Vagina (tissue), 2 donors: ENCODE measurements around the gene R3HDM2. TPM values are rescaled to one million over a fixed set of nuclear protein-coding genes. Genes with fewer than 3 reads are reported as not detected.
A peak's percentile ranks its signal among the peaks of the same experiment; 100 is the strongest.

Source experiments
- DNase-seq, 2 donors: peaks; one replicate each; pipeline ENCODE4 v3.0.0-alpha.2; 2017; ENCODE audit errors: extremely low spot score in 2 of 2
- H3K27ac ChIP-seq: fragments of 200-600 bp; sonication (generic); one replicate; pipeline ENCODE4 v1.5.1; 2019
- H3K27me3 ChIP-seq: fragments of 200-600 bp; sonication (generic); one replicate; pipeline ENCODE4 v1.5.1; 2019
- H3K36me3 ChIP-seq, 2 donors: fragments of 200-600 bp; sonication (generic); one replicate each; pipeline ENCODE4 v1.5.1; 2017 to 2019
- H3K4me1 ChIP-seq: fragments of 200-600 bp; sonication (generic); one replicate; pipeline ENCODE4 v1.5.1; 2019
- H3K4me3 ChIP-seq, 2 donors: fragments of 200-600 bp; sonication (generic); 1 replicate in 1 of 2; 2 replicates in 1 of 2; pipeline ENCODE4 v1.5.1; 2016 to 2019
- H3K9me3 ChIP-seq: fragments of 200-600 bp; sonication (generic); one replicate; pipeline ENCODE4 v1.5.1; 2019
- CTCF ChIP-seq, 3 experiments: fragments of 450-650 bp in 2 of 3; fragments of 200-600 bp in 1 of 3; sonication (generic) in 1 of 3; IDR thresholded peaks; one replicate each; pipeline ENCODE4 v1.5.1; 2017 to 2019; ENCODE audit warnings: antibody characterized with exemption in 3 of 3, mild to moderate bottlenecking in 2 of 3, moderate library complexity in 2 of 3
- POLR2A ChIP-seq, 2 donors: fragments of 450-650 bp; IDR thresholded peaks; one replicate each; pipeline ENCODE4 v1.6.1; 2017; ENCODE audit warnings: antibody characterized with exemption in 2 of 2, mild to moderate bottlenecking in 2 of 2, moderate library complexity in 2 of 2
- POLR2AphosphoS5 ChIP-seq, 2 donors: sonication (generic); formaldehyde crosslinking; IDR thresholded peaks; one replicate each; pipeline ENCODE4 v1.9.0; 2017; ENCODE audit warnings: antibody characterized with exemption in 2 of 2, mild to moderate bottlenecking in 2 of 2, low read depth in 1 of 2; ENCODE audit not compliant: insufficient read depth in 1 of 2
- intact Hi-C: fragments of 100-400 bp; cut with DNase I; formaldehyde crosslinking; loops from one replicate; pipeline ENCODE4 v1.15.1; 2023
- total RNA-seq: library from RNA; depleted of rRNA; stranded (reverse); fragments of >200 nt; gene quantifications from one replicate; pipeline ENCODE4 v1.2.3, GENCODE V29; 2016

R3HDM2 gene
- total RNA-seq, 1 donor from 2014 or later, result 44.2 TPM

- DNase-seq, result no peak
- no peak overlapping the region for H3K4me3 ChIP-seq
- no peaks in the 10 kb centered on the region for H3K9me3 ChIP-seq
- intact Hi-C loops, result no loop called here
- no peaks in the 10 kb centered on the region for H3K4me1 ChIP-seq
- H3K36me3 ChIP-seq, result no peaks in the 10 kb centered on the region
- TF ChIP-seq POLR2AphosphoS5 (IDR thresholded peaks at IDR 0.05; ENCODE audit: insufficient read depth in 1 of 2, low read depth in 1 of 2), result no peak
- no peak overlapping the region for H3K27ac ChIP-seq
- no peaks in the 10 kb centered on the region for H3K27me3 ChIP-seq
These were observed 181.7 kb downstream of the R3HDM2 start for GRCh38 chr12:57248934-57249742.

- Histone ChIP-seq H3K4me1 (peaks cover 21% of the 10 kb centered on the region), H3K27ac (no peak overlapping the region), H3K9me3 (no peaks in the 10 kb centered on the region), H3K36me3 (no peaks in the 10 kb centered on the region), H3K4me3 (no peak overlapping the region), H3K27me3 (peaks cover 3% of the 10 kb centered on the region)
- no peak for DNase-seq
- TF ChIP-seq CTCF (IDR thresholded peaks at IDR 0.05) (no peak), POLR2AphosphoS5 (IDR thresholded peaks at IDR 0.05; ENCODE audit: insufficient read depth in 1 of 2, low read depth in 1 of 2) (no peak), POLR2A (IDR thresholded peaks at IDR 0.05) (no peak)
- intact Hi-C loops, result no loop called here
These were observed 183.8 kb downstream of the R3HDM2 start for GRCh38 chr12:57247041-57247440.

- no peak overlapping the region for H3K27ac ChIP-seq
- no peaks in the 10 kb centered on the region for H3K36me3 ChIP-seq
- intact Hi-C loops, result loop anchor here (5.0 kb wide), 1 partner anchor 37 kb away; no protein-coding TSS in a partner anchor
- H3K4me1 ChIP-seq, result peaks cover 48% of the 10 kb centered on the region
- TF ChIP-seq POLR2AphosphoS5 (IDR thresholded peaks at IDR 0.05; ENCODE audit: insufficient read depth in 1 of 2, low read depth in 1 of 2), result no peak
- TF ChIP-seq POLR2A (IDR thresholded peaks at IDR 0.05), result no peak
- no peak for TF ChIP-seq CTCF (IDR thresholded peaks at IDR 0.05)
- peak in 1 of 2 donors; percentile 54 for DNase-seq
- H3K27me3 ChIP-seq, result peaks cover 15% of the 10 kb centered on the region
- H3K9me3 ChIP-seq, result no peaks in the 10 kb centered on the region
- H3K4me3 ChIP-seq, result no peak overlapping the region
These were observed 186.5 kb downstream of the R3HDM2 start for GRCh38 chr12:57244312-57244696.

- H3K27me3 ChIP-seq, result peaks cover 15% of the 10 kb centered on the region
- intact Hi-C loops, result loop anchor here (5.0 kb wide), 1 partner anchor 36 kb away; no protein-coding TSS in a partner anchor
- H3K27ac ChIP-seq, result no peak overlapping the region
- peaks cover 52% of the 10 kb centered on the region for H3K4me1 ChIP-seq
- peak in 1 of 2 donors; percentile 79 for DNase-seq
- TF ChIP-seq POLR2AphosphoS5 (IDR thresholded peaks at IDR 0.05; ENCODE audit: insufficient read depth in 1 of 2, low read depth in 1 of 2) (no peak), POLR2A (IDR thresholded peaks at IDR 0.05) (no peak), CTCF (IDR thresholded peaks at IDR 0.05) (peak; percentile 50 to 62 (median 58))
- H3K4me3 ChIP-seq, result peak overlapping the region; percentile 20 to 22
- H3K36me3 ChIP-seq, result no peaks in the 10 kb centered on the region
- no peaks in the 10 kb centered on the region for H3K9me3 ChIP-seq
These were observed 187.1 kb downstream of the R3HDM2 start for GRCh38 chr12:57243521-57244311.

GRCh38 chr12:57242691-57243454, 188.0 kb downstream of the R3HDM2 start:
- Histone ChIP-seq H3K36me3 (no peaks in the 10 kb centered on the region), H3K27ac (no peak overlapping the region), H3K4me3 (peak overlapping the region; percentile 20 to 22), H3K27me3 (peaks cover 15% of the 10 kb centered on the region), H3K9me3 (no peaks in the 10 kb centered on the region), H3K4me1 (peaks cover 61% of the 10 kb centered on the region)
- TF ChIP-seq CTCF (IDR thresholded peaks at IDR 0.05) (peak in 1 of 3 experiments; percentile 5), POLR2A (IDR thresholded peaks at IDR 0.05) (no peak)
- DNase-seq, result no peak
- intact Hi-C loops, result loop anchor here (5.0 kb wide), 1 partner anchor 36 kb away; no protein-coding TSS in a partner anchor
